HG03520 (cell line): Measurements from ENCODE around the gene RBP4.

Source experiments
- ATAC-seq: cut with Tn5 transposase; IDR thresholded peaks from one replicate; pipeline ENCODE4 v1.9.1; 2021; ENCODE audit warnings: mild to moderate bottlenecking, moderate library complexity; ENCODE audit not compliant: unreplicated experiment

RBP4 gene

DNA sequence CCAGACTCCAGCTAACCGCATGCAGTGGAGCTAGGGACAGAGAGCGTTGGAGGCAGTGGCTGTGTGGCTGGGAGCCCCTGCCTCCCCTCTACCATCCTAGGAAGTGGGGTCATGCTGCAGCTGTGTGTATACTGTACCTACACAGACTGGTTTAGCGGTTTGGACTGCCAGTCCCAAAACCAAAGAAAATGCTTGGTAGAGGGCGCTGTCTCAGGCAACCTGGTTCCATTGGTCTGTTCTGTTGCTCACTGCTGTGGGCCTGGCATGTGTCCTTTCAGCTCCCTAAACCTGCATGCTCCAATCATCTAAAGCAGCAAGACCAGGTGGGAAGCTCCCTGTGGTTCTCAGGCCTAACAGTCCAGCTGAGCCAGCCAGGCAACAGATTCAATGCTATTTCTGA is 4.5 kb downstream of the RBP4 start:
- ATAC-seq = no peak

DNA sequence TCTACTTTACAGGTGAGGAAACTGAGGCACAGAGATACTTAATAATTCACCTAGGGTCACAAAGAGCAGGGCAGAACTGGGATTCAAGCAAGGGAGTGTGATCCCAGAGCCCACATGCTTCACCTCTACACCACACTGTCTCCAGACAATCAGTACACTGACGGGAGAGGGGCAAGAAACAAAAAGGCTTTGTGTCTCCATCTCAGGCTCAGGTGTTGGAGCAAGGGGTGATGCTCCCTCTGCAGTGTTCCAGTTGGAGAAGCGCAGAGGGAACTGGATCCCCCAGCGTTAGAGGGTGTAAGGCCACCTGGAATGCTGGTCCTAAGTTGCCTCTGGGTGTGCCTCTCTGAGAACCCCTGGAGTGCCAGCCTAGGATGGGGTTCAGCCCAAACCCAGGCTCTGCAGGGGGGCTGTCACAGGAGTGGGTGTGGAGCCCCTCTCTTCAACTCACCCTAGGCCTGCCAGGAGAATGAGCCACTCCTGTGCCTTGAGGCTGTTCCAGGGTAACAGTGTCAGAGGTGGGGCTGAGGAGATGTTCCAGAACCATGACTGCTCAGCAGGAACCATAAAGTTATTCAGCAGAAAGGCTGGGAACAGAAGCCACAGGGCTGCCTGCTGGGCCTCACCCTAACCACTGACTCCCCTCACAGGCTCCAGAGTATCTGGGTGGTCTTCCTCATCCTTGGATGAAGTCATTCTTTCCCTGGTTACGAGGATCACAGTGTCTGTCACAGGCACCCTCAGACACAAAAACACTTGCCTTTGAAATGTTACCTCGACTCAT is 5.5 kb downstream of the RBP4 start:
- ATAC-seq = no peak

DNA sequence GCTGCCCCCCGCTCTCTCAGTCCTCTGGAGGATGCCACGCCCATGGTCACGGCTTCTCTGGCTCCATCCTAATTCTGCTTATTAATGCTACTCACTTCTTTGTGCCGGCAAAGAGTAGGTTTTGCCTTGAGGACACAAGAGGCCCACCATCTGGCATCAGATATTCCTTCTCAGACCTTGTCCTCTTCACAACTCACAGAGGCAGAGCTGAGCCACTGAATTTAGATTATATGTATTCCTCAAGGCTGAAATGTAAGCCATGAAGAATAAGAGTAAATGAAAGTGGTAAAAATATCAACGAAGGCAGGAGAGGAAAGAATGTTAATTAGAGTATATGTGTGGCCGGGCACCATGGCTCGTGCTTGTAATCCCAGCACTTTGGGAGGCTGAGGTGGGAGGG is 6.5 kb downstream of the RBP4 start:
- no peak for ATAC-seq

DNA sequence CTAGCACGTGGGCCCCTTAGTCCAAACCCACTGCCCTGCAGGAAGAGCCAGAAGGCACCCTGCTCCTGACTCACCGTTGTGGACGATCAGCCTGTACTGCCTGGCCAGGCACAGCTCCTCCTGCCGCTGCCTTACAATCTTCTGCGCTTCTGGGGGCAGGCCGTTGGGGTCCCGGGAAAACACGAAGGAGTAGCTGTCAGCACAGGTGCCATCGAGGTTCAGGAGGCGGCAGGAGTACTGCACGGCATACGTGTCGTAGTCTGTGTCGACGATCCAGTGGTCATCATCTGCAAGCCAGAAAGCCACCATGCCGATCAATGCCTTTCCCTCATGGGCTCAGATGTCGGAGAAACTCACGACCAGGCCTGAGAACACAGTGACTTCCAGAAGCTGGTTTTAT is 7.3 kb downstream of the RBP4 start:
- no peak for ATAC-seq

DNA sequence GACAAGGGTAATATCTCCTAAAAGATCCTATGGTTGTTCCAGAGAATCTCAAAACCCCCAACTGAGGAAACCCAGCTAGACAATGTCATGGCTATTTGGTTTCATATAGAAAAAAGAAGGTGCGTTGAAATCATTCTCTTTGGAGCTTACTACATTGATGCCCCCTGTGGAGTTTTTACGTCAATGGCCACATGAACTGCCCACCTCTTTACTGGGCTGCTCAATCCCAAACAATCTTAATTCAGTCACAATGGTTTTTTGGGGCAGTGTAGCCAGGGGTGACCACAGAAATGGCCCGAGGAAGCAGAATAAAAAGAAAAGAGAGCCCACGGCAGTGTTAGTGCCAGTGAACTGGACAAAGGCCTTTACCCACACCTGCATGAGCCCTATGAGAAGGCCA is 7.8 kb downstream of the RBP4 start:
- ATAC-seq = no peak

DNA sequence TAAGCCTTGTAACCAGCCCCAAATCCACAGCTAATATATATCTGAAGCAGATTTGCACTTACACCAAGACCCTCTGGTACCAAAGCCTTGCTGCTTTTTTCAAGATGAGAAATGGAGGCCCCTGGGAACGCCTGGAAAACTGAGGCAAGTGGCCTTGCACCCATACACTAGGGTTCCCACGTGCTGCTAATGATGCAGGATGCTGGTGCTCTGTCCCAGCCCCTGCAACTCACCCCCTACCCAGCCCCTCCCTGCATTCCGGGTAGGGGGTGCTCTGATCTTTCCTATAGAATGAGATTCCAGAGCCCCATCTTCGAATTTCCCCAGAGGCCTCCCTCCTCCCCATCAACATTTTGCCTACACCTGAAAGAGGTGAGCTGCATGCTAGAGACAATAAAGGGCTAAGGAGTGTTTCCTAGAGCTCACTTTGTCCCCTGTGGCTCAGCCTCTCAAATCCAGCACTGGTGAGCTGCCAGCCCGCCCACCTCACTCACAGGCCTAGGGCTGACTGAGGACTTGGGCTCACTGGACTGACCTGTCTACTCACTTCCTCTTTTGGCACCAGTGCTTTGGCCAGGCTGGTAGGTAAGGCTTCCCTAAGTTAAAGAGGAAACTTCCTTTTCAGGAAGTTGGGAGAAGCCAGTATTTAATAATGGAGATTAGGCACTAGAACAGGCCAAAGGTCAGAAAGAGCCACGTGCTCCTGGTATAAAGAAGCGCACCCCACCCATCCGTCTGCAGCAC is 9.8 kb downstream of the RBP4 start:
- ATAC-seq = no peak

DNA sequence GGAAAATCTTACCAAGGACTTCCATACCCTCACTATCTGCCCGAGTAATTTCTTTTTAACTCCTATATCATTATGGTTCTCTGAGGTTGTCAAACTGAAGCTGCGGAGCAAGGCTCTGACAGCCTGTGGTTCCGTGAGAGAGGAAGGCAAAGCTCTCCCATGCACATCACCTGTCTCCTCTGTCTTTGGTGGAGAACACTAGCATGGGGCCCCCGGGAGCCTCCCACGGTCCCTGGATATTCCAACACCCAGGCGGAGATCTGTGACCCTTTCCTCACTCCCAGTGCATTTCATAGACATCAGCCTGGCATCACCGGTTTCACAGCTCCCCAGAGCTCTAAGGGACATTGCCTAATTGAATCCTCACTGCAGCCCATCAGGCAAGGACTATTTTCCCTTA is 10.4 kb downstream of the RBP4 start:
- no peak for ATAC-seq

DNA sequence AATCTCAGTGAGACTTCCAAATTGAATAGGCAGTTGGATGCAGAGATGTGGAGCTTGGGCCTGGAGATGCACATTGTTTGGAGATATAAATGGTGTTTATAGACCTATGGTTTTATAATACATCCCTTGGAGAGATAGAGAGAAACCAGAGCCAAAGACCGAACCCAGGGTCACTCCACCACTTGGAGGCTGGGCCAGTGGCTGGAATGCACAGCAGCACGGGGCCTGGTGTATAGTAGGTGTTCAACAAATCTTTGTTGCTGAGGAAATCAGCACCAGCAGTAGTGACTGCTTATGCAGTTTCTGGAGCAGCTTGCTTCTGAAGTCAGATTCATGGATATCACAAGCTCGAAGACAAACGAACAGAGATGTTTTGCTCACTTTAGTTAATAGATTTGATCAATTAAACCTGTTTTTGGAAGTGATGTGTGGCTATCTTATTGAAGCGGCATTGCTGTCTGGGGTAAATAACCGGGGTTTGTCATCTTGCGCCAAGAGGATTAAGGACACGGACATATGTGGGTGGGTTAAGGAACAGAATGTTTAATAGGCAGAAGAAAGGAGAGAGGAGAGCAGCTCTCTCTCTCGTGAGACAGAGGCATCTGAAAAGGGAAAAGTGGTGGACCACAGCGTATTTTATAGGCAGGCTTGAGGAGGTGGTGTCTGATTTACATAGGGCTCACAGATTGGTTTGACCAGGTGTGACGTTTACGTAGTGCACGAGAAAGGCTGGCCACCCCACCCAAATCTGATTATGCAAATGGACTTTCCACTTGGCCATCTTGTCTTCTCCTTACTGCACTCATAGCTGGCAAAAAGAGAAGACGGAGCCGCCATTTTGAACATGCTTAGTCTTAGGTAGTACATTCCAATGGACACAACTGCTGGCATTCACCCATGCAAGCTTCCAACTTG is 11.1 kb downstream of the RBP4 start:
- no peak for ATAC-seq

DNA sequence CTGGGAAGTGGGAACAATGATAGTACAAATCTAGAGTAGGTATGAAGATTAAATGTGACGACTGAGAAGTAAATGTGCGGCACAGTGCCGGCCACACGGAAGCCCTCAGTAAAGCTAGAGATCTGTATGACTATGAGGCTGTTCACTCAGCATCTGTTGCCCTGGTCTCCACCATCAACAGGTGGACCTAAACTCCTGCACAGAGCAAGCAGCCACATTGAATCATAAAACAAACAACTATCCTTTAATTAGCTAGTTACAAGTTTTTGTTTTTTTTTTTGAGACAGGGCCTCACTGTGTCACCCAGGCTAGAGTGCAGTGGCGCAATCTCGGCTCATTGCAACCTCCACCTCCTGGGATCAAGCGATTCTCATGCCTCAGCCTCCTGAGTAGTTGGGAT is 16.6 kb downstream of the RBP4 start:
- no peak for ATAC-seq

DNA sequence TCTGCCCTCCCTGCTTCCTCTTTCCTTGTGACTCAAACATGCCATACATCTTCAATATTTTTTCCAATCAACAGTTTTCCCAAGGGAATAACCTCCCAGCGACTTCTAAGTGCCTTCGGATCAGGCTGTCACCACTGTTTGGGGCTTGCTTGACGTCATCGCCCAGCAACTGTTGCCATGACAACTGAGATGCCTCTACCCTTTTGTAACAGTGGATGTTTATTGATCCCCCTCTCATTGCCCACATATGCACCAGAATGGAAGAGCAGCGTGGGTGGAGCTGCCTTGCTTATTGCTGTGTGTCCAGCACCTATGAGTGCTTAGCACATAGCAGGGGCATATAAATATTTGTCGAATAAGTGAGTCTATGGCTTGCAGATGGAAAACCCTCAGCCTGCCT is 20.2 kb downstream of the RBP4 start:
- no peak for ATAC-seq

DNA sequence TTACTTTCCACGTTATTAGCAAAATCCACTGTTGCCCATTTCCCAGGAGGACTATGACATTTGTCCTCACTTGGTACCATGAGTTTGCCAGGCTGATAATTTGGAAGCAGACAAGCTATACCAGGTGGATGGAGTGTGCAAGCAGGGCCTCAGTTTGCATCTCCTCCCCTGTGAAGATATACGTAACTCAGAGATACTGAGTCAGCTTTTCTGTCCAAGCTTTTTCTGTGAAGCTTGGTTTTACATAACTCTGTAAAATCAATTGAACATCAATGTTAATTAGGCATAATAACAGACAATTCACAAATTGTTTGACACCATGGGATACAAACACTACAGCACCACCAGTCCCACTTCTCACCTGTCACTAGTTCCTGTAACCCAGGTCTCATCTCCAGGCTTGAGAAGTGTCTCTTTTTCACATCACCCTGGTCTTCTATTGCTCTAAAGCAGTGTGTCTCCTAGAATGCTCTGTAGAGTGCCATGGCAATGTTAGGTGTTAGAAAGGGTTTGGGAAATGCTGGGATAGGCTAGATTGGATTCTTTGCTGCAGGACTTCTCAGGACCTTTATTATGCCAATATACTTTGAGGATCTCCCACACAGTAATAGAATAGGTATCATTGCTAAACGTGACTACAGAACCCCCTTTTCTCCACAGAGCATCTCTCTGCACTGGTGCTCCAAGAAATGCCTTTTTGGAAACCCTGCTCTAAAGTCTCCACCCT is 20.9 kb downstream of the RBP4 start:
- no peak for ATAC-seq

DNA sequence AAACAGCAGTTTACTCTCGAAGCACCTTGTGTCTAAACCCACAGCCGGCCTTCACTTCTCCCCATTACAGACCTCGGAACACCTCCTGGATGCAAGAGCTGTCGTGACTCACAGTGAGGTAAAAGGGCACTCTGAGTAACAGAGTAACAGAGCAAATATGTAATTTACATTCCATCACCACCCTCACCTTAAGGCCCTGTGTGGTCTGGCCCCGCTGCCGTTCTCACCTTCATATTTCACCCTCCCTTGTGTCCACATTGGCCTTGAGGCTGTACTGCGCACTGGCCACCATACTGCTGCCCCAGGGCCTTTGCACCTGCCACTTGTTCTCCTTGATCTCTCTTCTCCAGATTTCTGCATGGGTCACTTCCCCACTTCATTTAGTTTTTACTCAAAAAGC is 21.9 kb downstream of the RBP4 start:
- ATAC-seq = no peak

DNA sequence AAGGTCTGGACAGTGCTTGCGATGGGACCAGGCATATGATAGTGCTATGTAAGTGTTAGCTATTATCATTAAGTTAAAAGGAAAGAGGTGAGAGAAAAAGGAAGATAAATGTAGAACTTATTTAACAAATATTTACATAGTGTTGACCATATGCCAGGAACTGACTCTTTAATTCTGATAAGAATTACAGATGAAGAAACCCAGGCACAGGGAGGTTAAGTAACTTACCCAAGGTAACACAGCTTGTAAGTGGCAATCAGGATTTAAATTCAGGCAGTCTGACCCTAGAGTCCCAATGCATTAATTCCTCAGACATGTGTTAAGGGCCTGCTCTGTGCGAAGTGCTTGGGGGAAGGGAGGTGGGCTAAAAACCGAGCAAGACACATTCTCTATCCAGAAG is 23.5 kb downstream of the RBP4 start:
- ATAC-seq = no peak

DNA sequence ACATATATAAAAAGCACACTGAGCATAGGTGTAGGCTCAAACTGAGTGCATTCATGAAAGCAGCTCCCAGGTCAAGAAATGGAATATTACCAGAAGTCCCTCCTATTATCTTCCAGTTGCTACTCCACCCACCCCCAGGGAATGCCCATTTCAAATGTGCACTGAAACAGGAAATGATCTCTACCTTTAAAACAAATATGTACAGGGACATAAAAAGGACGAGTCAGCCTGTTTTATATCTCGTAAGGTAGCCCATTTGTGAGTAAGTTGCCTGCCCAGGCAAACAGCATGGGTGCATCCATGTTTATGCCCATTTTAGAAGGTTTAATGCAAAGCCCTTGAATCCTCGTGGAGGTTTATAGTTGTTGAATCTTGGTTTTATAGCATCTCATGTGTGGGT is 24.1 kb downstream of the RBP4 start:
- ATAC-seq = no peak

DNA sequence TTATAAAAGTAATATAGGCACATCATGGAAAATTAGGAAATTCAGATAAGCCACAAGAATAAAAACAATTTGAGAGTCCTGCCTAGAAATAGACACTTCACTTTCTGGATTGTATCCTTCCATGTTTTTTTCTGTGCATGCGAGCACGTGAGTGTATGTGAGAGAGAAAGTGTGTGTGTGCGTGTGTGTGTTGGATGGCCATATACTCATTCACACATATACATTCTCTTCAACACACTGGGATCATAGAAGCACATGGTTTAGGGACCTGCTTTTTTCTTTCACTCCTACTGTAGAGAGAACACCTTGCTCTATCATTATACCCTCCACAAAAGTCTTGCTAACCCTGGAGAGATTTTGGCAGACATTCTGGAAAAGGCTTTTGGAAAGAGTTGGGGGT is 27.1 kb downstream of the RBP4 start:
- no peak for ATAC-seq

DNA sequence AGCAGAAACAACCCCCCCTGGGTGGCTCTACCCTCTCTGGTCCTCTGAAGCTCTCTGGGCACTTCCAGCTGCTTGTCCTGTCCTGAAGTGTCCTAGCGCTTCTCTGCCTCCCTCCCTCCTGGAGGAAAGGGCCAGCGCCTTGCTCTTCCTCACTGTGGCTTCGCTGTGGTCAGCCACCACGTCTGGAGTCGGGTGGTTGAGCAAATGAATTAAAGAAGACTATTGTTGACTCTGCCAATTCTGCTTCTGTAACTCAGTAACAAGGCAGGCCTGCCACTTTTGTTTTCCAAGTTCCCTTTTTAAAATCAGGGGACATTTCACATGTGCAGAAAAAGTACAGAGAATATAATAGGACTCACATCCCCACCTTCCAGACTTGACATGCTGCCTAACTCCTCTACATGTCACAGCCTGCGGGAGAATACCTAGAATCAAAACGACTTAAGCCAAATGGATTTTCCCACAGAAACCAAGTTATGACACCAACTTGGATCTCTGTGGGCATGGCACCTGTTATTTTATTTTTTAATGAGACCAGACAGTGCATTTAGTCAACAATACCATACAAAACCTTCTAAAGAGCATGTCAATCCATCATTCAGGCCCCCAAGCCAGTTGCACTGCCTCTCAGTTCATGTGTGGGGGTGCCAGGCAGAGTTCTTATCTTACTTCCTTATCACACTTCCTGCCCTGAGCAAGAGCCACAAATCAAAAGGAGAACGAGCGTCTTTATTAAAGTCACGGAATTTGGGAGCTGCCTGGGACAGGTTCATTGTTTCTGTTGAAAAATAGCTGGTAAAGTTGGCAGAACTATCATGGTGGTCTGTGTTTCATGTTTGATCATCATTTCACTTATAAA is 27.8 kb downstream of the RBP4 start:
- ATAC-seq = no peak

DNA sequence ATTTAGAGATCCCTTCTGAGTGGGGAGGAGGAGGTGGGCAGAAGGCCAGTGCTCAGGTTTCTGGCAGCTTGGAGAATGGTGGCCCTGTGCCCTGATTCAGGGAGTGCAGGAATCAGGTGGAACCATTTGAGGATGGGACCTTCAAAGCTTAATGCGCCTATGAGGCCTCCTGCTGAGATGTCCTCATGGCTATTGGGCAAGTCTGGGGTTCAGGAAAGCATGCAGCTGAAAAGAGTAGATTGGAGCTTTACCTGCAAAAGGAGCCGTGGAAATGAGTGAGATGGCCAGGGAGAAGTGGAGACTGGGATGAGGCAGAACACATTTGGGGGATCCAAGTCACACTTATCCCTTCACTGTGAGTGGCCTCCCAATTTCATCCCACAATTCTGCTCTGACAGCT is 28.4 kb downstream of the RBP4 start:
- no peak for ATAC-seq

DNA sequence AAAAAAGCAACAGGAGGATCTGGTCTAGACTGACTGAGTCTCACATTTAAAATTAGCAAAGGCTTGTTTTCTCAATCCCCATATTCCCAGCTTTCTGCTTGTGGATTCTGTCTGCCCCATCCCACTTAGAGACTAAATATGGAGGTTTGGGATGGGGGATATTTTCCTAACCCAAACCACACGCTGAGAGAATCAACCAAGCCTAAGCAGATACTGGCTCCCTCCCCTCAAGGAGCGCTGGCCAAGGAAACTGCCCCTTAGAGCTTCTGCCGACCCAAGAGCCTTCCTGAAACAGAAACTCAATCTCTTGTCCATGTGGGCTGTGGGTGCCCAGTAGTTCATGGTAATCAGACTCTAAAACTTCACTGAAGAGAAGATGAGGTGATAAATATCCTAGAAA is 30.7 kb downstream of the RBP4 start:
- ATAC-seq = no peak

DNA sequence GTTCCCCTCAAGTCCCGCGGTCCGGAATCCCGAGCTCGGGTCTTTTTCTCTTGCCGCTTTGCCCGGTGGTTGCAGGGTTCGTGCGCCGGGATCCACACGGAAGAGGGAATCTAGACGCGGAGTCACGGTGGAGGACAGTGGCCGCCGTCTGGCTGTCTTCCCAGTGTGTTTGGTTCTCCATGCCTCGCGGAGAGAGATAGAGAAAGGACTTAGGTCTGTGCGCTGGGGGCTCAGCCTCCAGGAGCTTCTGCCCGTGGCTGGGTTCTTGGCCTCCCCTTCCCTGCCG is 33.0 kb downstream of the RBP4 start:
- ATAC-seq = no peak
